ENCODE results near the gene AIM2. TPM values are rescaled to one million over a fixed set of nuclear protein-coding genes. Genes with fewer than 3 reads are reported as not detected.

AIM2 gene
- total and polyA plus RNA-seq, 4 donors, result 0.28 to 0.42 (median 0.31) TPM

GRCh38 chr1:159067699-159068621, 8.6 kb downstream of the AIM2 start:
- no peak for DNase-seq (ENCODE audit: low spot score)
- H3K9me3 ChIP-seq (ENCODE audit: control insufficient read depth in 4 of 4, low read length in 3 of 4), result no peaks in the 10 kb centered on the region
- WGBS, result 56% methylated on average over 6 of the region's 6 CpGs
- no peaks in the 10 kb centered on the region for H3K36me3 ChIP-seq (ENCODE audit: control insufficient read depth in 4 of 4, insufficient read depth in 3 of 4, low read depth in 1 of 4, low read length in 3 of 4)
- no peak overlapping the region for H3K9ac ChIP-seq (ENCODE audit: low read depth in 1 of 2, low read length in 2 of 2)
- TF ChIP-seq NR2F2 (IDR thresholded peaks at IDR 0.05) (no peak), RXRA (IDR thresholded peaks at IDR 0.05) (no peak)
- H3K27me3 ChIP-seq (ENCODE audit: control insufficient read depth in 4 of 4, insufficient read depth in 4 of 4, low read length in 3 of 4), result no peaks in the 10 kb centered on the region
- no peaks in the 10 kb centered on the region for H3K4me1 ChIP-seq (ENCODE audit: control insufficient read depth in 4 of 4, insufficient read depth in 4 of 4, low read length in 3 of 4)
- H3K4me3 ChIP-seq (ENCODE audit: low read depth in 1 of 3, low read length in 3 of 3), result no peak overlapping the region
- H3K27ac ChIP-seq (ENCODE audit: low read depth in 1 of 2, low read length in 2 of 2), result no peak overlapping the region

- Histone ChIP-seq H3K4me3 (ENCODE audit: low read depth in 1 of 3, low read length in 3 of 3) (no peak overlapping the region), H3K4me1 (ENCODE audit: control insufficient read depth in 4 of 4, insufficient read depth in 4 of 4, low read length in 3 of 4) (no peaks in the 10 kb centered on the region), H3K36me3 (ENCODE audit: control insufficient read depth in 4 of 4, insufficient read depth in 3 of 4, low read depth in 1 of 4, low read length in 3 of 4) (no peaks in the 10 kb centered on the region), H3K27ac (ENCODE audit: low read depth in 1 of 2, low read length in 2 of 2) (no peak overlapping the region), H3K9me3 (ENCODE audit: control insufficient read depth in 4 of 4, low read length in 3 of 4) (no peaks in the 10 kb centered on the region), H3K27me3 (ENCODE audit: control insufficient read depth in 4 of 4, insufficient read depth in 4 of 4, low read length in 3 of 4) (no peaks in the 10 kb centered on the region), H3K9ac (ENCODE audit: low read depth in 1 of 2, low read length in 2 of 2) (no peak overlapping the region)
- 88% methylated on average over 4 of the region's 4 CpGs for WGBS
- TF ChIP-seq JUND (IDR thresholded peaks at IDR 0.05) (no peak), FOXA2 (IDR thresholded peaks at IDR 0.05) (no peak), TAF1 (conservative IDR thresholded peaks at IDR 0.05) (no peak), REST (IDR thresholded peaks at IDR 0.05) (no peak), SP1 (IDR thresholded peaks at IDR 0.05) (no peak), FOXA1 (IDR thresholded peaks at IDR 0.05) (no peak)
- DNase-seq (ENCODE audit: low spot score), result no peak
These were observed 10.5 kb downstream of the AIM2 start for GRCh38 chr1:159066108-159066507.

GRCh38 chr1:159065106-159065505, 11.5 kb downstream of the AIM2 start:
- Histone ChIP-seq H3K9me3 (ENCODE audit: control insufficient read depth in 4 of 4, low read length in 3 of 4) (no peaks in the 10 kb centered on the region), H3K36me3 (ENCODE audit: control insufficient read depth in 4 of 4, insufficient read depth in 3 of 4, low read depth in 1 of 4, low read length in 3 of 4) (no peaks in the 10 kb centered on the region), H3K4me1 (ENCODE audit: control insufficient read depth in 4 of 4, insufficient read depth in 4 of 4, low read length in 3 of 4) (no peaks in the 10 kb centered on the region), H3K27me3 (ENCODE audit: control insufficient read depth in 4 of 4, insufficient read depth in 4 of 4, low read length in 3 of 4) (no peaks in the 10 kb centered on the region), H3K9ac (ENCODE audit: low read depth in 1 of 2, low read length in 2 of 2) (no peak overlapping the region), H3K27ac (ENCODE audit: low read depth in 1 of 2, low read length in 2 of 2) (no peak overlapping the region), H3K4me3 (ENCODE audit: low read depth in 1 of 3, low read length in 3 of 3) (no peak overlapping the region)
- TF ChIP-seq TAF1 (conservative IDR thresholded peaks at IDR 0.05) (no peak), HNF4G (IDR thresholded peaks at IDR 0.05) (no peak), GABPA (IDR thresholded peaks at IDR 0.05 in 1 of 2, conservative IDR thresholded peaks at IDR 0.05 in 1 of 2) (no peak), NR2F2 (IDR thresholded peaks at IDR 0.05) (no peak), REST (IDR thresholded peaks at IDR 0.05) (no peak), CTCF (IDR thresholded peaks at IDR 0.05; ENCODE audit: low read depth, low read length, missing input control) (no peak), ATF3 (IDR thresholded peaks at IDR 0.05) (no peak), JUND (IDR thresholded peaks at IDR 0.05) (no peak), RXRA (IDR thresholded peaks at IDR 0.05) (no peak), FOXA2 (IDR thresholded peaks at IDR 0.05) (no peak), SP1 (IDR thresholded peaks at IDR 0.05) (no peak)
- DNase-seq (ENCODE audit: low spot score), result no peak
- 96% methylated on average over 8 of the region's 8 CpGs for WGBS

Data from liver (tissue), 9 donors.